Endothelial cell of umbilical vein (primary cell): ENCODE measurements around the gene BRICD5. TPM values are rescaled to one million over a fixed set of nuclear protein-coding genes. Genes with fewer than 3 reads are reported as not detected.

Experiments used
- BruUV-seq: library from RNA; stranded (reverse); fragments of 400-500 nt; replicated peaks from 2 replicates; lab custom pipeline; 2021; lab: Mats Ljungman, UMichigan
- CTCF ChIA-PET: fragments of 300-600, 350-600 bp; sonication (Branson Sonifier 250); formaldehyde crosslinking; loops from one replicate; lab custom pipeline; 2021; ENCODE audit warnings: antibody characterized with exemption, inconsistent platforms; lab: Charles Lee
- POLR2A ChIA-PET: fragments of 300-600, 350-600 bp; sonication (Branson Sonifier 250); formaldehyde crosslinking; loops from one replicate; lab custom pipeline; 2021; ENCODE audit warnings: antibody characterized with exemption, inconsistent platforms; lab: Charles Lee
- DNase-seq: peaks from one replicate; pipeline ENCODE4 v3.0.0-alpha.2; 2011; ENCODE audit warnings: low read depth, low spot score
- FAIRE-seq: peaks from 2 replicates; lab custom pipeline; 2011; peaks lifted over from hg19 to GRCh38; lab: Jason Lieb, UNC
- H2AFZ ChIP-seq: 2 replicates; pipeline ENCODE4 v1.6.0; 2012; ENCODE audit warnings: low read depth, low read length, control low read depth, inconsistent platforms
- H3K27ac ChIP-seq: 2 replicates; pipeline ENCODE4 v1.5.1; 2011; ENCODE audit warnings: low read depth, mild to moderate bottlenecking, control low read depth, low read length, moderate library complexity; ENCODE audit not compliant: insufficient read depth
- H3K27me3 ChIP-seq, 2 experiments: 2 replicates each; pipeline versions ENCODE4 v1.6.0 to v1.6.1; 2011; ENCODE audit warnings: low read length in 2 of 2, mixed read lengths in 1 of 2; ENCODE audit not compliant: control insufficient read depth in 2 of 2, insufficient read depth in 2 of 2
- H3K36me3 ChIP-seq, 2 experiments: 2 replicates in 1 of 2; 3 replicates in 1 of 2; pipeline ENCODE4 v1.5.1; 2011; ENCODE audit warnings: low read length in 2 of 2, mild to moderate bottlenecking in 1 of 2, moderate library complexity in 1 of 2; ENCODE audit not compliant: control insufficient read depth in 2 of 2, insufficient read depth in 2 of 2; ENCODE audit errors: extremely low read depth in 1 of 2
- H3K4me1 ChIP-seq: 3 replicates; pipeline ENCODE4 v1.5.1; 2011; ENCODE audit warnings: mild to moderate bottlenecking, low read length; ENCODE audit not compliant: control insufficient read depth, insufficient read depth; ENCODE audit errors: extremely low read depth
- H3K4me2 ChIP-seq: 2 replicates; pipeline ENCODE4 v1.6.1; 2011; ENCODE audit warnings: low read length, control low read depth, mixed read lengths; ENCODE audit not compliant: insufficient read depth
- H3K4me3 ChIP-seq, 3 experiments: fragments of 200-600 bp in 1 of 3; sonication (generic), shearing (Covaris generic) in 1 of 3; replicated peaks in 1 of 3; 2 replicates each; pipeline ENCODE4 v1.5.1; 2011 to 2016; ENCODE audit warnings: control low read depth in 3 of 3, low read length in 3 of 3, mild to moderate bottlenecking in 2 of 3, inconsistent platforms in 1 of 3, low read depth in 1 of 3, moderate library complexity in 1 of 3; ENCODE audit not compliant: insufficient read depth in 1 of 3
- H3K79me2 ChIP-seq: 2 replicates; pipeline ENCODE4 v1.6.0; 2012; ENCODE audit warnings: low read length, inconsistent platforms; ENCODE audit not compliant: control insufficient read depth, insufficient read depth
- H3K9ac ChIP-seq: replicated peaks from 2 replicates; pipeline ENCODE3; 2011; ENCODE audit warnings: low read length, control low read depth; ENCODE audit not compliant: insufficient read depth; ENCODE audit errors: extremely low read depth
- H3K9me1 ChIP-seq: replicated peaks from 3 replicates; pipeline ENCODE4 v1.6.0; 2011; ENCODE audit warnings: mild to moderate bottlenecking, low read length; ENCODE audit not compliant: control insufficient read depth, insufficient read depth; ENCODE audit errors: extremely low read depth
- H3K9me3 ChIP-seq: replicated peaks from 2 replicates; pipeline ENCODE4 v1.5.1; 2012; ENCODE audit warnings: low read length, inconsistent platforms; ENCODE audit not compliant: control insufficient read depth, insufficient read depth
- H4K20me1 ChIP-seq: replicated peaks from 2 replicates; pipeline ENCODE3; 2011; ENCODE audit warnings: mild to moderate bottlenecking, low read length; ENCODE audit not compliant: control insufficient read depth, insufficient read depth; ENCODE audit errors: extremely low read depth
- EZH2 ChIP-seq: IDR thresholded peaks from 2 replicates; pipeline ENCODE4 v1.6.1; 2012; ENCODE audit warnings: borderline replicate concordance, low read depth, mild to moderate bottlenecking, moderate library complexity, low read length, inconsistent platforms; ENCODE audit not compliant: severe bottlenecking
- FOS ChIP-seq: IDR thresholded peaks from 2 replicates; pipeline ENCODE4 v1.6.1; 2011; ENCODE audit warnings: mild to moderate bottlenecking, low read length, moderate library complexity, borderline replicate concordance; ENCODE audit not compliant: insufficient read depth
- GATA2 ChIP-seq: IDR thresholded peaks from 2 replicates; pipeline ENCODE4 v1.7.0; 2011; ENCODE audit warnings: low read depth, mild to moderate bottlenecking, moderate library complexity, mixed read lengths, low read length; ENCODE audit not compliant: insufficient read length, insufficient read depth
- JUN ChIP-seq: IDR thresholded peaks from 2 replicates; pipeline ENCODE4 v1.6.1; 2011; ENCODE audit warnings: borderline replicate concordance, low read depth; ENCODE audit not compliant: insufficient read length, insufficient read depth
- MYC ChIP-seq: IDR thresholded peaks from one replicate; pipeline ENCODE4 v1.6.1; 2011; ENCODE audit warnings: mild to moderate bottlenecking, low read depth, low read length
- POLR2A ChIP-seq: IDR thresholded peaks from 2 replicates; pipeline ENCODE4 v1.6.1; 2012; ENCODE audit warnings: low read depth, mild to moderate bottlenecking, control low read depth, low read length
- POLR2AphosphoS5 ChIP-seq: IDR thresholded peaks from 2 replicates; pipeline ENCODE4 v1.6.1; 2012; ENCODE audit warnings: low read depth, mild to moderate bottlenecking, control low read depth, low read length, moderate library complexity; ENCODE audit not compliant: insufficient read depth
- dilution Hi-C: fragments of 300-500 bp; cut with MboI; formaldehyde crosslinking; loops from one replicate; pipeline ENCODE4 v1.15.0; 2019; ENCODE audit warnings: low sequenced_read_pairs; ENCODE audit not compliant: extremely low pct_ligation_motif_present
- intact Hi-C: fragments of 100-400 bp; cut with micrococcal nuclease; formaldehyde crosslinking; loops from one replicate; pipeline ENCODE4 v1.10.0; 2022
- polyA plus RNA-seq, 4 experiments: library from polyadenylated mRNA; depleted of rRNA in 3 of 4; stranded (reverse) in 3 of 4; unstranded in 1 of 4; fragments of >200 nt; gene quantifications; 2 replicates each; pipeline versions ENCODE4 v1.2.1 to v1.2.3, GENCODE V29; 2011 to 2012; ENCODE audit warnings: missing spikeins in 1 of 4
- total RNA-seq: library from RNA; stranded (reverse); gene quantifications from 2 replicates; pipeline ENCODE4 v1.2.3, GENCODE V29; 2021
- TF ChIP-seq, protein P1 (sequence below), 2 donors: IDR thresholded peaks; 1 replicate in 1 of 2; 2 replicates in 1 of 2; pipeline ENCODE4 v1.5.1; 2011; ENCODE audit warnings: low read length in 2 of 2, mild to moderate bottlenecking in 2 of 2, moderate library complexity in 2 of 2, control low read depth in 1 of 2, inconsistent platforms in 1 of 2, low read depth in 1 of 2; ENCODE audit not compliant: insufficient read depth in 1 of 2; ENCODE audit errors: extremely low read depth in 1 of 2
- TF ChIP-seq, protein P2 (sequence below): IDR thresholded peaks from 2 replicates; pipeline ENCODE4 v1.6.1; 2011; ENCODE audit not compliant: insufficient read depth, insufficient read length

Gene BRICD5
- total and polyA plus RNA-seq, 2 donors (not counting 3 experiments of a cell fraction or from before 2014, with no cell fraction given), result 5.6 to 8.4 TPM

DNA sequence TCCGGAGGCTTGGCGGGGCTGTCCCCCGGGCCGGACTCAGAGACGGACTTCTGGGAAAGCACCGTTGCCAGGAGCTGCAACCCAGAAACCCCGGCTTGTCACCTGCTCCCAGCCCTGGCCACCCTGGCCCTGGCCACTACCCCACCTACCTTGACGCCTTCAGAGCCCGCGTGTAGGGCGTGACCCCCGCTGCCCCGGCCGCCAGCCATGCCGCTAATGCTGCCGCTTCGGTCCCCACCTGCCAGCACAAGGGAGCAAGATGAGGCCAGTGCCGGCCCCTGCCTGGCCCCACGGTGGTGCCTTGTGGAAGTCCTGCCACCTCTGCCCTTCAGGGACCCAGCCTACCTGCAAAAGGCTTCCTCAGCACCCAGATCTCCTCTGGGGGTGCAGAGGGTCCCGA lies 25.7 kb downstream of the BRICD5 start:
- Histone ChIP-seq H3K9me1 (no peaks in the 10 kb centered on the region), H3K9ac (no peak overlapping the region), H3K27ac (no peak overlapping the region), H3K79me2 (no peaks in the 10 kb centered on the region), H4K20me1 (no peaks in the 10 kb centered on the region), H2AFZ (no peak overlapping the region), H3K36me3 (no peaks in the 10 kb centered on the region), H3K4me2 (no peak overlapping the region), H3K4me1 (no peaks in the 10 kb centered on the region), H3K9me3 (no peaks in the 10 kb centered on the region), H3K27me3 (no peaks in the 10 kb centered on the region), H3K4me3 (no peak overlapping the region)
- dilution Hi-C loops (no loop called here), intact Hi-C loops (no loop called here)
- ChIA-PET CTCF (no interaction called here), POLR2A (no interaction called here)
- BruUV-seq, result no TSS peak
- TF ChIP-seq, protein P1, sequence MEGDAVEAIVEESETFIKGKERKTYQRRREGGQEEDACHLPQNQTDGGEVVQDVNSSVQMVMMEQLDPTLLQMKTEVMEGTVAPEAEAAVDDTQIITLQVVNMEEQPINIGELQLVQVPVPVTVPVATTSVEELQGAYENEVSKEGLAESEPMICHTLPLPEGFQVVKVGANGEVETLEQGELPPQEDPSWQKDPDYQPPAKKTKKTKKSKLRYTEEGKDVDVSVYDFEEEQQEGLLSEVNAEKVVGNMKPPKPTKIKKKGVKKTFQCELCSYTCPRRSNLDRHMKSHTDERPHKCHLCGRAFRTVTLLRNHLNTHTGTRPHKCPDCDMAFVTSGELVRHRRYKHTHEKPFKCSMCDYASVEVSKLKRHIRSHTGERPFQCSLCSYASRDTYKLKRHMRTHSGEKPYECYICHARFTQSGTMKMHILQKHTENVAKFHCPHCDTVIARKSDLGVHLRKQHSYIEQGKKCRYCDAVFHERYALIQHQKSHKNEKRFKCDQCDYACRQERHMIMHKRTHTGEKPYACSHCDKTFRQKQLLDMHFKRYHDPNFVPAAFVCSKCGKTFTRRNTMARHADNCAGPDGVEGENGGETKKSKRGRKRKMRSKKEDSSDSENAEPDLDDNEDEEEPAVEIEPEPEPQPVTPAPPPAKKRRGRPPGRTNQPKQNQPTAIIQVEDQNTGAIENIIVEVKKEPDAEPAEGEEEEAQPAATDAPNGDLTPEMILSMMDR (IDR thresholded peaks at IDR 0.05; ENCODE audit: extremely low read depth in 1 of 2, insufficient read depth in 1 of 2, low read depth in 1 of 2, low read length in 2 of 2), result no peak
- TF ChIP-seq FOS, result no peak
- TF ChIP-seq MYC, result no peak
- TF ChIP-seq POLR2A, result no peak
- no peak for TF ChIP-seq JUN
- TF ChIP-seq, protein P2, sequence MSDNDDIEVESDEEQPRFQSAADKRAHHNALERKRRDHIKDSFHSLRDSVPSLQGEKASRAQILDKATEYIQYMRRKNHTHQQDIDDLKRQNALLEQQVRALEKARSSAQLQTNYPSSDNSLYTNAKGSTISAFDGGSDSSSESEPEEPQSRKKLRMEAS, result no peak
- TF ChIP-seq GATA2, result no peak
- no peak for TF ChIP-seq POLR2AphosphoS5
- no peak for TF ChIP-seq EZH2
- DNase-seq (no peak), FAIRE-seq (no peak)
